Muscle layer of duodenum (tissue), 2 donors: ENCODE results near the gene EXOC5.
"Not testable (repeated sequence)": the region's sequence is repeated elsewhere in the genome, so short reads cannot be mapped to it uniquely, and the experiment has no call there.

Experiments
- H3K27ac ChIP-seq: one replicate; pipeline ENCODE4 v1.7.0; 2013; ENCODE audit warnings: mild to moderate bottlenecking, low read length
- H3K27me3 ChIP-seq: one replicate; pipeline ENCODE4 v1.7.0; 2013; ENCODE audit warnings: low read depth, mild to moderate bottlenecking, control low read depth, low read length
- H3K36me3 ChIP-seq, 2 donors: one replicate each; pipeline ENCODE4 v1.7.0; 2013; ENCODE audit warnings: low read length in 2 of 2, control low read depth in 1 of 2, mild to moderate bottlenecking in 1 of 2; ENCODE audit not compliant: insufficient read depth in 2 of 2, control insufficient read depth in 1 of 2
- H3K4me1 ChIP-seq, 2 donors: one replicate each; pipeline ENCODE4 v1.7.0; 2013; ENCODE audit warnings: low read length in 2 of 2, mild to moderate bottlenecking in 2 of 2, control low read depth in 1 of 2, moderate library complexity in 1 of 2; ENCODE audit not compliant: insufficient read depth in 2 of 2, control insufficient read depth in 1 of 2
- H3K4me3 ChIP-seq, 2 donors: one replicate each; pipeline ENCODE4 v1.7.0; 2013; ENCODE audit warnings: low read length in 2 of 2, low read depth in 1 of 2, mild to moderate bottlenecking in 1 of 2
- H3K9me3 ChIP-seq, 2 donors: one replicate each; pipeline ENCODE4 v1.7.0; 2013; ENCODE audit warnings: low read length in 2 of 2, control low read depth in 1 of 2, mild to moderate bottlenecking in 1 of 2; ENCODE audit not compliant: control insufficient read depth in 1 of 2
- donor health status: healthy.

Gene EXOC5

GRCh38 chr14:57246933-57247657 lies 21.6 kb downstream of the EXOC5 start:
- Histone ChIP-seq H3K27ac (no peak overlapping the region), H3K4me1 (no peaks in the 10 kb centered on the region), H3K27me3 (no peaks in the 10 kb centered on the region), H3K4me3 (no peak overlapping the region), H3K9me3 (no peaks in the 10 kb centered on the region), H3K36me3 (peaks cover 4 to 9% of the 10 kb centered on the region in 2 donors)

- Histone ChIP-seq H3K4me3 (no peak overlapping the region), H3K27ac (no peak overlapping the region), H3K4me1 (no peaks in the 10 kb centered on the region), H3K27me3 (no peaks in the 10 kb centered on the region), H3K9me3 (no peaks in the 10 kb centered on the region), H3K36me3 (peaks cover 4 to 9% of the 10 kb centered on the region in 2 donors)
Measured at GRCh38 chr14:57245941-57246340, 22.8 kb downstream of the EXOC5 start.

- Histone ChIP-seq H3K27me3 (no peaks in the 10 kb centered on the region), H3K27ac (no peak overlapping the region), H3K4me3 (no peak overlapping the region), H3K9me3 (no peaks in the 10 kb centered on the region), H3K36me3 (peaks cover 4 to 9% of the 10 kb centered on the region in 2 donors), H3K4me1 (no peaks in the 10 kb centered on the region)
Measured at GRCh38 chr14:57244106-57244505, 24.6 kb downstream of the EXOC5 start.

- H3K36me3 ChIP-seq = peaks cover 7 to 9% of the 10 kb centered on the region in 2 donors
- H3K27ac ChIP-seq = no peak overlapping the region
- no peaks in the 10 kb centered on the region for H3K27me3 ChIP-seq
- H3K4me3 ChIP-seq = no peak overlapping the region
- no peaks in the 10 kb centered on the region for H3K9me3 ChIP-seq
- H3K4me1 ChIP-seq = no peaks in the 10 kb centered on the region
Measured at GRCh38 chr14:57243320-57243719, 25.4 kb downstream of the EXOC5 start.

GRCh38 chr14:57240115-57240514 lies 28.6 kb downstream of the EXOC5 start:
- not testable (repeated sequence) for H3K27me3 ChIP-seq, H3K4me3 ChIP-seq, H3K4me1 ChIP-seq, H3K9me3 ChIP-seq, H3K27ac ChIP-seq
- peaks cover 3 to 13% of the 10 kb centered on the region in 2 donors for H3K36me3 ChIP-seq

GRCh38 chr14:57232006-57232405 lies 36.7 kb downstream of the EXOC5 start:
- H3K4me1 ChIP-seq = no peaks in the 10 kb centered on the region
- H3K27ac ChIP-seq = no peak overlapping the region
- H3K4me3 ChIP-seq = no peak overlapping the region
- no peaks in the 10 kb centered on the region for H3K9me3 ChIP-seq
- H3K27me3 ChIP-seq = no peaks in the 10 kb centered on the region
- H3K36me3 ChIP-seq = peaks cover 14 to 36% of the 10 kb centered on the region in 2 donors

- H3K27ac ChIP-seq, H3K4me1 ChIP-seq, H3K27me3 ChIP-seq, H3K9me3 ChIP-seq, H3K4me3 ChIP-seq: not testable (repeated sequence)
- peaks cover 14 to 37% of the 10 kb centered on the region in 2 donors for H3K36me3 ChIP-seq
Measured at GRCh38 chr14:57228320-57228719, 40.4 kb downstream of the EXOC5 start.

- no peaks in the 10 kb centered on the region for H3K9me3 ChIP-seq
- H3K27ac ChIP-seq = no peak overlapping the region
- H3K36me3 ChIP-seq = peaks cover 9 to 38% of the 10 kb centered on the region in 2 donors
- H3K4me1 ChIP-seq = no peaks in the 10 kb centered on the region
- H3K27me3 ChIP-seq = no peaks in the 10 kb centered on the region
- H3K4me3 ChIP-seq = no peak overlapping the region
Measured at GRCh38 chr14:57227083-57227482, 41.6 kb downstream of the EXOC5 start.

GRCh38 chr14:57221931-57222330 lies 46.8 kb downstream of the EXOC5 start:
- Histone ChIP-seq H3K36me3 (peaks cover 31 to 41% of the 10 kb centered on the region in 2 donors), H3K27me3 (no peaks in the 10 kb centered on the region), H3K9me3 (no peaks in the 10 kb centered on the region), H3K4me1 (no peaks in the 10 kb centered on the region), H3K27ac (no peak overlapping the region), H3K4me3 (no peak overlapping the region)

GRCh38 chr14:57212919-57213318 lies 55.8 kb downstream of the EXOC5 start:
- Histone ChIP-seq H3K4me3 (no peak overlapping the region), H3K27ac (no peak overlapping the region), H3K27me3 (no peaks in the 10 kb centered on the region), H3K9me3 (no peaks in the 10 kb centered on the region), H3K4me1 (no peaks in the 10 kb centered on the region), H3K36me3 (peaks cover 32 to 55% of the 10 kb centered on the region in 2 donors)

- Histone ChIP-seq H3K4me1 (no peaks in the 10 kb centered on the region), H3K4me3 (no peak overlapping the region), H3K36me3 (peaks cover 22 to 36% of the 10 kb centered on the region in 2 donors), H3K9me3 (no peaks in the 10 kb centered on the region), H3K27me3 (no peaks in the 10 kb centered on the region), H3K27ac (no peak overlapping the region)
Measured at GRCh38 chr14:57209561-57209960, 59.1 kb downstream of the EXOC5 start.

- Histone ChIP-seq H3K9me3 (no peaks in the 10 kb centered on the region), H3K4me1 (no peaks in the 10 kb centered on the region), H3K27ac (no peak overlapping the region), H3K27me3 (no peaks in the 10 kb centered on the region), H3K36me3 (peaks cover 12 to 13% of the 10 kb centered on the region in 2 donors), H3K4me3 (no peak overlapping the region)
Measured at GRCh38 chr14:57205938-57206337, 62.8 kb downstream of the EXOC5 start.
